ENCODE results near the gene LGMN. TPM values are rescaled to one million over a fixed set of nuclear protein-coding genes. Genes with fewer than 3 reads are reported as not detected.

The LGMN gene
- total RNA-seq, 2 donors from 2014 or later = 70.0 to 107 TPM

GRCh38 chr14:92670643-92671366, 77.6 kb downstream of the LGMN start:
- Histone ChIP-seq H3K27ac (no peak overlapping the region), H3K9me3 (no peaks in the 10 kb centered on the region), H3K9ac (ENCODE audit: low read depth in 2 of 2, low read length in 2 of 2) (no peak overlapping the region), H3K27me3 (no peaks in the 10 kb centered on the region), H3K36me3 (no peaks in the 10 kb centered on the region), H3K4me3 (no peak overlapping the region), H3K4me1 (no peaks in the 10 kb centered on the region)
- intact Hi-C loops (cut with DNase I) = no loop called here
- no peak for TF ChIP-seq CTCF (IDR thresholded peaks at IDR 0.05)
- DNase-seq = no peak

GRCh38 chr14:92670160-92670559, 78.3 kb downstream of the LGMN start:
- DNase-seq = no peak
- Histone ChIP-seq H3K4me3 (no peak overlapping the region), H3K27ac (no peak overlapping the region), H3K27me3 (no peaks in the 10 kb centered on the region), H3K9me3 (no peaks in the 10 kb centered on the region), H3K4me1 (no peaks in the 10 kb centered on the region), H3K9ac (ENCODE audit: low read depth in 2 of 2, low read length in 2 of 2) (no peak overlapping the region), H3K36me3 (no peaks in the 10 kb centered on the region)
- intact Hi-C loops (cut with DNase I) = no loop called here
- no peak for TF ChIP-seq CTCF (IDR thresholded peaks at IDR 0.05)

DNA sequence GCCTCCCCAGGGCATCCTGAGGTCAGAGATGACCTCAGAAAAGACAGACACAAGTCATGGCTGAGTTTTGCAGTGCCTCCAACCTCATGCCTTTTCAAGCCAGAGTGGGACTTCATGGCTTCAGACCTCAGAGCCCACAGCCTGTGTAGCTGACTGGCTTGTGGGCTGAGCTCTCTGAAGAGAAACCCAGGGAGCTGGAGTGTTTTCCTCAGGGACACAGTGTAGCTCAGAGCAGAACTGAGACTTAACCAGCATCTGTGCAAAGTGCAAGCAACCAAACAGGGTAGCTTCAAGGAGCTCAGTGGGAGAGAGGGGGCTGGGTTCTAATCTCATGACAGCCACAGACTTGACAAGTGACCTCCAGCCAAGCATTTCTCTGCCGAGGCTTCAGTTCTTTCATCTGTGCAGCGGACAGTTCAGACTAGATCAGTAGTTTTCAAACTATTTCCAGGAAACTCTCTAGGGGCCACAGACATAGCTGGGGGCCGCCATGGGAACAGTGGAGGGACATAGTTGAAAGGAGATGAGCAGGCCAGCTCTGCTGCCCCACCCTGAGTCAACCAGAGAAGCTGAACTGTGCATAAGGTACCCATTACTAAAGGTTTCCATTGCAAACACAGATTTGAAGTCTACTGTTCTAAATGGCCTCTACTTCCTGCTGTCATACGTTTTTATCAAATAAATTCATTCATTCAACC, 80.0 kb downstream of the LGMN start:
- no peaks in the 10 kb centered on the region for H3K4me1 ChIP-seq
- no peak overlapping the region for H3K27ac ChIP-seq
- no peaks in the 10 kb centered on the region for H3K9me3 ChIP-seq
- DNase-seq = no peak
- no peaks in the 10 kb centered on the region for H3K36me3 ChIP-seq
- no peak for TF ChIP-seq CTCF (IDR thresholded peaks at IDR 0.05)
- intact Hi-C loops (cut with DNase I) = no loop called here
- no peak overlapping the region for H3K4me3 ChIP-seq
- H3K9ac ChIP-seq (ENCODE audit: low read depth in 2 of 2, low read length in 2 of 2) = no peak overlapping the region
- H3K27me3 ChIP-seq = no peaks in the 10 kb centered on the region

DNA sequence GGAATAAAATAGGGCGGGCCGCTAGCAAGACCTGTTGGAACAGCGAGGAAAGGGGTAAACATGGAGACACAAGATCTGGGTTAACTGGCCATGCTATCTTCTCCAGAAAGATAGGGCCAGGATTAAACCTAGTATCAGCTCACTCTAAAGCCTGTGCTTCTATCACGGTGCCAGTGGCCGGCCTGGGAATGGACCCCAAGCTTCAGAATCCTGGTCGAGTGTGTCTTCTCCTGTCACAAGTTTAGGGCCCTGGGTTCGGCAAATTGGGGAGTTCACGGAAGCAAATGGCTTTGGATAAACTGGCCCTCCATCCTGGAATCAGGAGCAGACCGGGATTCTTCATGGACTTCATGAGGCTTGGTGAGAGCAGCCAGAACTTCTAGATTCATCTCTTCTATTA, 82.2 kb downstream of the LGMN start:
- Histone ChIP-seq H3K36me3 (no peaks in the 10 kb centered on the region), H3K9ac (ENCODE audit: low read depth in 2 of 2, low read length in 2 of 2) (no peak overlapping the region), H3K27me3 (no peaks in the 10 kb centered on the region), H3K4me1 (no peaks in the 10 kb centered on the region), H3K9me3 (no peaks in the 10 kb centered on the region), H3K27ac (no peak overlapping the region), H3K4me3 (no peak overlapping the region)
- no peak for TF ChIP-seq CTCF (IDR thresholded peaks at IDR 0.05)
- DNase-seq = no peak
- intact Hi-C loops (cut with DNase I) = no loop called here

GRCh38 chr14:92665661-92666110, 82.7 kb downstream of the LGMN start:
- Histone ChIP-seq H3K9ac (ENCODE audit: low read depth in 2 of 2, low read length in 2 of 2) (no peak overlapping the region), H3K36me3 (no peaks in the 10 kb centered on the region), H3K27ac (no peak overlapping the region), H3K27me3 (no peaks in the 10 kb centered on the region), H3K9me3 (no peaks in the 10 kb centered on the region), H3K4me1 (no peaks in the 10 kb centered on the region), H3K4me3 (no peak overlapping the region)
- no peak for TF ChIP-seq CTCF (IDR thresholded peaks at IDR 0.05)
- intact Hi-C loops (cut with DNase I) = no loop called here
- DNase-seq = no peak
